Bronchus fibroblast of lung (primary cell): Measurements from ENCODE around the gene AFF3. TPM values are rescaled to one million over a fixed set of nuclear protein-coding genes. Genes with fewer than 3 reads are reported as not detected.

Experiments used
- total RNA-seq: library from RNA; depleted of rRNA; stranded (reverse); fragments of >200 nt; gene quantifications from 2 replicates; pipeline ENCODE4 v1.2.3, GENCODE V29; 2015

AFF3 gene, protein sequence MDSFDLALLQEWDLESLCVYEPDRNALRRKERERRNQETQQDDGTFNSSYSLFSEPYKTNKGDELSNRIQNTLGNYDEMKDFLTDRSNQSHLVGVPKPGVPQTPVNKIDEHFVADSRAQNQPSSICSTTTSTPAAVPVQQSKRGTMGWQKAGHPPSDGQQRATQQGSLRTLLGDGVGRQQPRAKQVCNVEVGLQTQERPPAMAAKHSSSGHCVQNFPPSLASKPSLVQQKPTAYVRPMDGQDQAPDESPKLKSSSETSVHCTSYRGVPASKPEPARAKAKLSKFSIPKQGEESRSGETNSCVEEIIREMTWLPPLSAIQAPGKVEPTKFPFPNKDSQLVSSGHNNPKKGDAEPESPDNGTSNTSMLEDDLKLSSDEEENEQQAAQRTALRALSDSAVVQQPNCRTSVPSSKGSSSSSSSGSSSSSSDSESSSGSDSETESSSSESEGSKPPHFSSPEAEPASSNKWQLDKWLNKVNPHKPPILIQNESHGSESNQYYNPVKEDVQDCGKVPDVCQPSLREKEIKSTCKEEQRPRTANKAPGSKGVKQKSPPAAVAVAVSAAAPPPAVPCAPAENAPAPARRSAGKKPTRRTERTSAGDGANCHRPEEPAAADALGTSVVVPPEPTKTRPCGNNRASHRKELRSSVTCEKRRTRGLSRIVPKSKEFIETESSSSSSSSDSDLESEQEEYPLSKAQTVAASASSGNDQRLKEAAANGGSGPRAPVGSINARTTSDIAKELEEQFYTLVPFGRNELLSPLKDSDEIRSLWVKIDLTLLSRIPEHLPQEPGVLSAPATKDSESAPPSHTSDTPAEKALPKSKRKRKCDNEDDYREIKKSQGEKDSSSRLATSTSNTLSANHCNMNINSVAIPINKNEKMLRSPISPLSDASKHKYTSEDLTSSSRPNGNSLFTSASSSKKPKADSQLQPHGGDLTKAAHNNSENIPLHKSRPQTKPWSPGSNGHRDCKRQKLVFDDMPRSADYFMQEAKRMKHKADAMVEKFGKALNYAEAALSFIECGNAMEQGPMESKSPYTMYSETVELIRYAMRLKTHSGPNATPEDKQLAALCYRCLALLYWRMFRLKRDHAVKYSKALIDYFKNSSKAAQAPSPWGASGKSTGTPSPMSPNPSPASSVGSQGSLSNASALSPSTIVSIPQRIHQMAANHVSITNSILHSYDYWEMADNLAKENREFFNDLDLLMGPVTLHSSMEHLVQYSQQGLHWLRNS (N-terminal part only)
- total RNA-seq: 9.1 and 11.3 TPM in 2 replicates

DNA sequence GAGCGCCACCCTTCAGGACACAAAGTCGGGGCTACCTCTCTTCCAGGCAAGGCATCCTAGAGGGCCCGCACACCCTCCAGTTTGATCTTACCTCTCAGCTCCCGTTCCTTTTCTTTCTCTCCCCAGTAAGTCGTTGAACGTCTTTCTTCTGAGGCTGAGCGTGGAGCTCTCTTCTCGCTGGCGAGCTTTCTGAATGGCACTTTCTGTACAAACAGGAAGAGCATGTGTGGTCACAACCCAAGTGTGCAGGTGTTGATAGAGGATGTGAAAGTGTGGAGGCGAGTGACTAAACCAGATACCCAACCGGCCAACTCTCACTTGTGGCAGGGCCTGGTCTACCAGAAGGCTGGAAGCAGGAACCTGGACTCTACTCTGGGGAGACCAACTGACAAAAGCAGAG lies at the start of gene AFF3:
TSS of gene AFF3 (minus strand) at position 198 of the 400 bp plus-strand sequence. CDS start 38,136 bp downstream, outside the sequence.

Other genes with a start within 250 kb of the AFF3 start
- gene LONRF2, start 179.9 kb upstream of the AFF3 start, total RNA-seq: under 0.01 TPM in 2 replicates